HCT116 (cell line): ENCODE results near the gene ITIH4. TPM values are rescaled to one million over a fixed set of nuclear protein-coding genes. Genes with fewer than 3 reads are reported as not detected.

Experiments
- ATAC-seq: fragments of 200-7000 bp; cut with Tn5 transposase; 2 replicates; pipeline ENCODE4 v1.9.1; 2020; ENCODE audit warnings: mild to moderate bottlenecking, moderate library complexity
- BruUV-seq: library from RNA; stranded (reverse); fragments of 400-500 nt; replicated peaks from 2 replicates; lab custom pipeline; 2021; lab: Mats Ljungman, UMichigan
- CTCF ChIA-PET: fragments of 300-600 bp; sonication (Branson Sonifier 250); formaldehyde crosslinking; loops from one replicate; lab custom pipeline; 2021; ENCODE audit warnings: antibody characterized with exemption; lab: Charles Lee
- POLR2A ChIA-PET: fragments of 300-600, 350-600 bp; sonication (Branson Sonifier 250); formaldehyde crosslinking; loops from one replicate; lab custom pipeline; 2021; ENCODE audit warnings: antibody characterized with exemption; lab: Charles Lee
- RAD21 ChIA-PET, 2 experiments: fragments of 300-600 bp; sonication (Branson Sonifier 250); formaldehyde crosslinking; loops; one replicate each; lab custom pipeline; 2023; ENCODE audit warnings: low total read pairs in 2 of 2; ENCODE audit not compliant: uncharacterized antibody in 2 of 2, unreplicated experiment in 2 of 2, low non-redundant PET in 1 of 2; lab: Charles Lee
- DNase-seq: peaks from one replicate; pipeline ENCODE4 v3.0.0-alpha.2; 2010; ENCODE audit warnings: low read depth, low spot score
- H2AFZ ChIP-seq: fragments of 200-600 bp; shearing (Covaris generic), sonication (generic); 2 replicates; pipeline ENCODE4 v1.6.1; 2017; ENCODE audit warnings: low read depth, mixed run types, mixed read lengths, antibody characterized with exemption, low read length; ENCODE audit not compliant: poor library complexity, severe bottlenecking
- H3K27ac ChIP-seq: 2 replicates; pipeline ENCODE4 v1.5.1; 2012; ENCODE audit warnings: low read depth, low read length
- H3K27me3 ChIP-seq: fragments of 200-600 bp; sonication (generic); 2 replicates; pipeline ENCODE4 v1.6.1; 2016; ENCODE audit warnings: mixed run types, low read length, mixed read lengths; ENCODE audit not compliant: insufficient read depth
- H3K36me3 ChIP-seq, 2 experiments: fragments of 200-500 bp in 1 of 2; fragments of 200-600 bp in 1 of 2; sonication (Bioruptor generic) in 1 of 2; sonication (generic) in 1 of 2; 2 replicates each; pipeline versions ENCODE4 v1.5.1 to v1.6.1; 2014 to 2016; ENCODE audit warnings: low read length in 2 of 2, inconsistent platforms in 1 of 2, mixed read lengths in 1 of 2, mixed run types in 1 of 2; ENCODE audit not compliant: insufficient read depth in 2 of 2, control insufficient read depth in 1 of 2
- H3K4me1 ChIP-seq, 2 experiments: fragments of 200-600 bp in 1 of 2; sonication (generic) in 1 of 2; 2 replicates each; pipeline versions ENCODE4 v1.5.1 to v1.6.1; 2012 to 2017; ENCODE audit warnings: low read length in 2 of 2, inconsistent platforms in 1 of 2, mild to moderate bottlenecking in 1 of 2, mixed read lengths in 1 of 2, mixed run types in 1 of 2, moderate library complexity in 1 of 2; ENCODE audit not compliant: insufficient read depth in 2 of 2, control insufficient read depth in 1 of 2
- H3K4me2 ChIP-seq: fragments of 200-600 bp; sonication (generic); 2 replicates; pipeline ENCODE4 v1.6.1; 2017; ENCODE audit warnings: mixed run types, low read length, mixed read lengths
- H3K4me3 ChIP-seq, 2 experiments: fragments of 200-600 bp in 1 of 2; sonication (generic) in 1 of 2; replicated peaks in 1 of 2; 2 replicates each; pipeline ENCODE4 v1.5.1; 2011 to 2016; ENCODE audit warnings: low read length in 2 of 2, control low read depth in 1 of 2, low read depth in 1 of 2, mild to moderate bottlenecking in 1 of 2, mixed read lengths in 1 of 2, mixed run types in 1 of 2
- H3K79me2 ChIP-seq: fragments of 200-600 bp; sonication (generic); 2 replicates; pipeline ENCODE4 v1.6.1; 2017; ENCODE audit warnings: mild to moderate bottlenecking, mixed run types, low read length, moderate library complexity, mixed read lengths; ENCODE audit not compliant: insufficient read depth
- H3K9ac ChIP-seq: fragments of 200-600 bp; sonication (generic); 2 replicates; pipeline ENCODE4 v1.6.1; 2016; ENCODE audit warnings: low read length, mixed read lengths
- H3K9me2 ChIP-seq: fragments of 200-600 bp; sonication (generic), shearing (Covaris generic); 2 replicates; pipeline ENCODE4 v1.6.1; 2017; ENCODE audit warnings: mixed run types, mild to moderate bottlenecking, moderate library complexity; ENCODE audit not compliant: insufficient read depth
- H3K9me3 ChIP-seq, 2 experiments: fragments of 200-500 bp in 1 of 2; fragments of 200-600 bp in 1 of 2; sonication (Bioruptor generic) in 1 of 2; sonication (generic) in 1 of 2; 2 replicates each; pipeline ENCODE4 v1.6.1; 2014 to 2017; ENCODE audit warnings: low read length in 2 of 2, mixed read lengths in 2 of 2, inconsistent platforms in 1 of 2, low read depth in 1 of 2, mild to moderate bottlenecking in 1 of 2, mixed run types in 1 of 2, moderate library complexity in 1 of 2; ENCODE audit not compliant: control insufficient read depth in 1 of 2, insufficient read depth in 1 of 2
- H4K20me1 ChIP-seq: fragments of 200-600 bp; sonication (generic), shearing (Covaris generic); 2 replicates; pipeline ENCODE4 v1.6.1; 2017; ENCODE audit warnings: mixed run types, mild to moderate bottlenecking, moderate library complexity; ENCODE audit not compliant: insufficient read depth
- TCF7L2 ChIP-seq: IDR thresholded peaks from 2 replicates; pipeline ENCODE4 v1.7.0; 2011; ENCODE audit warnings: borderline replicate concordance, inconsistent platforms; ENCODE audit not compliant: insufficient read depth, insufficient read length; ENCODE audit errors: extremely low read depth
- intact Hi-C: fragments of 100-400 bp; cut with micrococcal nuclease; formaldehyde crosslinking; loops from 2 replicates; pipeline ENCODE4 v1.10.0; 2022
- total RNA-seq: library from RNA; stranded (reverse); gene quantifications from one replicate; pipeline ENCODE4 v1.2.1, GENCODE V29; 2021; ENCODE audit not compliant: unreplicated experiment
- TF ChIP-seq, protein P1 (sequence below): IDR thresholded peaks from 2 replicates; pipeline ENCODE4 v1.6.1; 2011; ENCODE audit warnings: mild to moderate bottlenecking, low read length, moderate library complexity; ENCODE audit not compliant: insufficient replicate concordance; ENCODE audit errors: extremely low read depth
- TF ChIP-seq, protein P2 (sequence below), 3 experiments: fragments of 200-600 bp in 1 of 3; sonication (generic) in 1 of 3; IDR thresholded peaks in 2 of 3; conservative IDR thresholded peaks in 1 of 3; 2 replicates each; pipeline ENCODE4 v1.5.1; 2012 to 2017; ENCODE audit warnings: low read depth in 2 of 3, low read length in 2 of 3, antibody characterized with exemption in 1 of 3, borderline replicate concordance in 1 of 3, control low read depth in 1 of 3, mild to moderate bottlenecking in 1 of 3, mixed read lengths in 1 of 3, mixed run types in 1 of 3, moderate library complexity in 1 of 3; ENCODE audit not compliant: insufficient read depth in 1 of 3

The ITIH4 gene
- total RNA-seq, 1 experiment from 2014 or later: 4.1 TPM

DNA sequence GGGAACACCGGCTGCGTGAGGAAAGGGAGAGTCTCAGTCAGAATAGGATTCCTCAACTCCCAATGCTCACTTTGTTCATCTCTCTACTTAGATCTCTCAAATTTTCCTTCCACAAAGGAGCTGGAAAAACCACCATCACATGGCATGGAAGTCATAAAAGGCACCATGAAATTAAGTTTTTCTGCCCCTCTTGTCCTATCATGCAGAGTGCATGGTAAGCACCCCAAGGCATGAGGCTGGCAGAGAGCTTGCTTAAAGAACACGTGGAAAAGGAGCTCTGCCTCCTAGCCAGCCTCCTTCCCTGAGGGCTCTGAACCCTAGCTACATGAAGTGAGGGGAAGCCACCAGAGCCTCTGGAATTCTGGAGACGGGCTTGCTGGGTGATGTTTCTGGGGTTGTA lies 49.1 kb upstream of the ITIH4 start:
- ATAC-seq: no peak
- H3K4me3 ChIP-seq: no peak overlapping the region
- intact Hi-C loops: no loop called here
- no peaks in the 10 kb centered on the region for H3K79me2 ChIP-seq
- BruUV-seq: no TSS peak
- no peak overlapping the region for H3K27ac ChIP-seq
- H3K4me2 ChIP-seq: no peak overlapping the region
- ChIA-PET CTCF (interaction anchor here (1.0 kb wide), 1 partner anchor 55 kb away, joined by 3 read pairs; no protein-coding TSS in a partner anchor), RAD21 (no interaction called here), POLR2A (no interaction called here)
- no peak for DNase-seq
- no peak overlapping the region for H3K9ac ChIP-seq
- H3K4me1 ChIP-seq: no peaks in the 10 kb centered on the region
- H3K36me3 ChIP-seq: no peaks in the 10 kb centered on the region
- no peak overlapping the region for H2AFZ ChIP-seq
- no peaks in the 10 kb centered on the region for H3K9me2 ChIP-seq
- no peaks in the 10 kb centered on the region for H4K20me1 ChIP-seq
- no peak for TF ChIP-seq TCF7L2
- TF ChIP-seq, protein P1, sequence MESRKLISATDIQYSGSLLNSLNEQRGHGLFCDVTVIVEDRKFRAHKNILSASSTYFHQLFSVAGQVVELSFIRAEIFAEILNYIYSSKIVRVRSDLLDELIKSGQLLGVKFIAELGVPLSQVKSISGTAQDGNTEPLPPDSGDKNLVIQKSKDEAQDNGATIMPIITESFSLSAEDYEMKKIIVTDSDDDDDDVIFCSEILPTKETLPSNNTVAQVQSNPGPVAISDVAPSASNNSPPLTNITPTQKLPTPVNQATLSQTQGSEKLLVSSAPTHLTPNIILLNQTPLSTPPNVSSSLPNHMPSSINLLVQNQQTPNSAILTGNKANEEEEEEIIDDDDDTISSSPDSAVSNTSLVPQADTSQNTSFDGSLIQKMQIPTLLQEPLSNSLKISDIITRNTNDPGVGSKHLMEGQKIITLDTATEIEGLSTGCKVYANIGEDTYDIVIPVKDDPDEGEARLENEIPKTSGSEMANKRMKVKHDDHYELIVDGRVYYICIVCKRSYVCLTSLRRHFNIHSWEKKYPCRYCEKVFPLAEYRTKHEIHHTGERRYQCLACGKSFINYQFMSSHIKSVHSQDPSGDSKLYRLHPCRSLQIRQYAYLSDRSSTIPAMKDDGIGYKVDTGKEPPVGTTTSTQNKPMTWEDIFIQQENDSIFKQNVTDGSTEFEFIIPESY: no peak
- no peaks in the 10 kb centered on the region for H3K9me3 ChIP-seq
- no peaks in the 10 kb centered on the region for H3K27me3 ChIP-seq

DNA sequence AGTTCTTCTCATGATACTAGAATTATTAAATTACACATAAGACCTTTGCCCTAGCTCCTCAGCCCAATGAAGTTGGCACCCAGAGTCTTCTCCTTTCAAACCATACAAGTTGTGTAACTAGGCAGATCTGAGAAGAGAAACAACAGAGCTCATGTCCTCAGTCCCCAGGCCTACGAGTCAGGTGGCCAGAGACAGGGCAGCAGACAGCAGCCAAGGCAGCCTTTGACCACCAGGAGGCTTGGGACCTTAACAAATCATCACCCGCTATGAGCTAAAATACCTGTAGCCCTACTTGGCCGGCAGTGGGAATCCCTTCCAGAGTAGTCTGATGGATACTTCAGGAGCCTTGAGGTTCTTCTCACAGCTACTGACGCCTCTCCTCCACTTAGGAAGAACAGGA lies 48.6 kb upstream of the ITIH4 start:
- intact Hi-C loops: no loop called here

More for the DNA sequence above, 48.6 kb upstream of the ITIH4 start:
- H3K9me2 ChIP-seq: no peaks in the 10 kb centered on the region
- H3K79me2 ChIP-seq: no peaks in the 10 kb centered on the region
- RAD21 ChIA-PET: no interaction called here
- H3K4me2 ChIP-seq: no peak overlapping the region
- H3K36me3 ChIP-seq: no peaks in the 10 kb centered on the region
- no peak overlapping the region for H2AFZ ChIP-seq
- no peak overlapping the region for H3K9ac ChIP-seq
- peak; percentile 62 for ATAC-seq
- H3K27me3 ChIP-seq: no peaks in the 10 kb centered on the region
- no peaks in the 10 kb centered on the region; a peak in 1 of 4 replicates for H3K4me1 ChIP-seq
- DNase-seq: no peak
- BruUV-seq: no TSS peak
- H3K9me3 ChIP-seq: no peaks in the 10 kb centered on the region
- no peaks in the 10 kb centered on the region for H4K20me1 ChIP-seq
- H3K4me3 ChIP-seq: no peak overlapping the region
- TF ChIP-seq, protein P2, sequence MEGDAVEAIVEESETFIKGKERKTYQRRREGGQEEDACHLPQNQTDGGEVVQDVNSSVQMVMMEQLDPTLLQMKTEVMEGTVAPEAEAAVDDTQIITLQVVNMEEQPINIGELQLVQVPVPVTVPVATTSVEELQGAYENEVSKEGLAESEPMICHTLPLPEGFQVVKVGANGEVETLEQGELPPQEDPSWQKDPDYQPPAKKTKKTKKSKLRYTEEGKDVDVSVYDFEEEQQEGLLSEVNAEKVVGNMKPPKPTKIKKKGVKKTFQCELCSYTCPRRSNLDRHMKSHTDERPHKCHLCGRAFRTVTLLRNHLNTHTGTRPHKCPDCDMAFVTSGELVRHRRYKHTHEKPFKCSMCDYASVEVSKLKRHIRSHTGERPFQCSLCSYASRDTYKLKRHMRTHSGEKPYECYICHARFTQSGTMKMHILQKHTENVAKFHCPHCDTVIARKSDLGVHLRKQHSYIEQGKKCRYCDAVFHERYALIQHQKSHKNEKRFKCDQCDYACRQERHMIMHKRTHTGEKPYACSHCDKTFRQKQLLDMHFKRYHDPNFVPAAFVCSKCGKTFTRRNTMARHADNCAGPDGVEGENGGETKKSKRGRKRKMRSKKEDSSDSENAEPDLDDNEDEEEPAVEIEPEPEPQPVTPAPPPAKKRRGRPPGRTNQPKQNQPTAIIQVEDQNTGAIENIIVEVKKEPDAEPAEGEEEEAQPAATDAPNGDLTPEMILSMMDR (IDR thresholded peaks at IDR 0.05 in 2 of 3, conservative IDR thresholded peaks at IDR 0.05 in 1 of 3; ENCODE audit: borderline replicate concordance in 1 of 3, insufficient read depth in 1 of 3, low read depth in 2 of 3, low read length in 2 of 3): peak in 2 of 3 experiments; percentile 31 to 41; a peak in 4 of 6 replicates
- no peak for TF ChIP-seq TCF7L2
- H3K27ac ChIP-seq: no peak overlapping the region
- POLR2A ChIA-PET: no interaction called here
- CTCF ChIA-PET: interaction anchor here (1.0 kb wide), 1 partner anchor 56 kb away, joined by 3 read pairs; no protein-coding TSS in a partner anchor
